A549 (cell line): Measurements from ENCODE around the gene SYK. TPM values are rescaled to one million over a fixed set of nuclear protein-coding genes. Genes with fewer than 3 reads are reported as not detected.

Experiments used
- ATAC-seq, 2 experiments: fragments of 200-7000 bp in 1 of 2; fragments of >200 bp in 1 of 2; cut with Nextera tagmentation in 1 of 2; cut with Tn5 transposase in 1 of 2; 3 replicates each; pipeline versions ENCODE4 v1.8.0 to v1.9.1; 2018 to 2020; ENCODE audit warnings: mild to moderate bottlenecking in 1 of 2, moderate library complexity in 1 of 2
- CTCF ChIA-PET: fragments of 300-600 bp; sonication (Branson Sonifier 250); formaldehyde crosslinking; extraction: SDS; loops from one replicate; lab custom pipeline; 2021; ENCODE audit warnings: antibody characterized with exemption, inconsistent platforms; lab: Yijun Ruan, JAX
- POLR2A ChIA-PET: fragments of 350-600 bp; formaldehyde crosslinking; extraction: SDS; loops from one replicate; lab custom pipeline; 2021; ENCODE audit warnings: antibody characterized with exemption, inconsistent platforms; lab: Yijun Ruan, JAX
- DNase-seq, 2 experiments: peaks; one replicate each; pipeline versions ENCODE4 v3.0.0 to v3.0.0-alpha.2; 2011 to 2016; ENCODE audit warnings: low read depth in 1 of 2, low spot score in 1 of 2
- FAIRE-seq: peaks from 2 replicates; lab custom pipeline; 2011; peaks lifted over from hg19 to GRCh38; lab: Jason Lieb, UNC
- H3K27ac ChIP-seq, 2 experiments: fragments of >200 bp; sonication (Bioruptor Twin); formaldehyde crosslinking; 3 replicates each; pipeline ENCODE4 v1.5.1; 2016 to 2017
- H3K4me1 ChIP-seq: fragments of >200 bp; sonication (Bioruptor Twin); formaldehyde crosslinking; 3 replicates; pipeline ENCODE4 v1.6.1; 2016
- H3K4me2 ChIP-seq: fragments of >200 bp; sonication (Bioruptor Twin); formaldehyde crosslinking; 3 replicates; pipeline ENCODE4 v1.6.1; 2016
- H3K4me3 ChIP-seq: fragments of >200 bp; sonication (Bioruptor Twin); formaldehyde crosslinking; 3 replicates; pipeline ENCODE4 v1.5.1; 2016
- H3K9me3 ChIP-seq: fragments of >200 bp; sonication (Bioruptor Twin); formaldehyde crosslinking; 3 replicates; pipeline ENCODE4 v1.6.1; 2016
- ATOH8 ChIP-seq: fragments of 250-450 bp; sonication (Bioruptor Pico); IDR thresholded peaks from 2 replicates; pipeline ENCODE4 v1.5.0; 2020; ENCODE audit warnings: low read depth, mild to moderate bottlenecking, moderate library complexity
- BCL3 ChIP-seq: fragments of >200 bp; sonication (Bioruptor Twin); formaldehyde crosslinking; IDR thresholded peaks from 3 replicates; pipeline ENCODE4 v1.6.1; 2016
- CBX2 ChIP-seq: fragments of 200-600 bp; sonication (generic); IDR thresholded peaks from 2 replicates; pipeline ENCODE4 v1.6.1; 2016; ENCODE audit warnings: low read depth, mild to moderate bottlenecking, borderline replicate concordance
- CEBPB ChIP-seq, 2 experiments: fragments of >200 bp in 1 of 2; sonication (Bioruptor Twin) in 1 of 2; formaldehyde crosslinking in 1 of 2; IDR thresholded peaks; 2 replicates each; pipeline ENCODE4 v1.6.1; 2012 to 2016
- CHD4 ChIP-seq: fragments of 200-600 bp; sonication (generic); IDR thresholded peaks from 2 replicates; pipeline ENCODE4 v1.6.1; 2016; ENCODE audit warnings: antibody characterized with exemption, mild to moderate bottlenecking, borderline replicate concordance
- EHF ChIP-seq: fragments of 250-450 bp; sonication (Bioruptor Pico); IDR thresholded peaks from 2 replicates; pipeline ENCODE4 v1.5.0; 2020; ENCODE audit warnings: mild to moderate bottlenecking
- EHMT2 ChIP-seq: fragments of 200-600 bp; sonication (generic); IDR thresholded peaks from 2 replicates; pipeline ENCODE4 v1.6.1; 2016; ENCODE audit warnings: antibody characterized with exemption, low read depth, mild to moderate bottlenecking, moderate library complexity
- ELK1 ChIP-seq: fragments of 150-350 bp; IDR thresholded peaks from 2 replicates; pipeline ENCODE4 v1.6.1; 2014; ENCODE audit warnings: low read depth, mild to moderate bottlenecking, low read length
- EP300 ChIP-seq, 2 experiments: fragments of >200 bp; sonication (Bioruptor Twin); formaldehyde crosslinking; IDR thresholded peaks; 2 replicates in 1 of 2; 3 replicates in 1 of 2; pipeline ENCODE4 v1.6.1; 2016 to 2017
- ESRRA ChIP-seq: fragments of 150-350 bp; IDR thresholded peaks from 2 replicates; pipeline ENCODE4 v1.6.1; 2014; ENCODE audit warnings: mild to moderate bottlenecking, low read length, borderline replicate concordance
- HDAC2 ChIP-seq: fragments of 200-600 bp; sonication (generic); IDR thresholded peaks from 2 replicates; pipeline ENCODE4 v1.6.1; 2016
- HOXA7 ChIP-seq: fragments of 250-450 bp; sonication (Bioruptor Pico); IDR thresholded peaks from 2 replicates; pipeline ENCODE4 v1.5.0; 2020; ENCODE audit warnings: mild to moderate bottlenecking, moderate library complexity
- JUN ChIP-seq, 2 experiments: fragments of >200 bp; sonication (Bioruptor Twin); formaldehyde crosslinking; IDR thresholded peaks; 2 replicates in 1 of 2; 3 replicates in 1 of 2; pipeline ENCODE4 v1.6.1; 2016 to 2017
- KDM1A ChIP-seq: fragments of 200-600 bp; sonication (generic); IDR thresholded peaks from 2 replicates; pipeline ENCODE4 v1.6.1; 2016; ENCODE audit warnings: low read depth, mild to moderate bottlenecking
- KDM5A ChIP-seq: fragments of 200-600 bp; sonication (generic); IDR thresholded peaks from 2 replicates; pipeline ENCODE4 v1.6.1; 2016; ENCODE audit warnings: antibody characterized with exemption, mild to moderate bottlenecking
- MAX ChIP-seq: IDR thresholded peaks from 2 replicates; pipeline ENCODE4 v1.6.1; 2012
- MYC ChIP-seq: IDR thresholded peaks from 2 replicates; pipeline ENCODE4 v1.6.1; 2012; ENCODE audit warnings: mild to moderate bottlenecking, inconsistent platforms, low read length, improper control_type of control experiment, borderline replicate concordance
- NFE2L2 ChIP-seq: fragments of 150-350 bp; conservative IDR thresholded peaks from 2 replicates; pipeline ENCODE4 v1.6.1; 2014; ENCODE audit warnings: low read length
- NPAS2 ChIP-seq: fragments of 250-450 bp; sonication (Bioruptor Pico); IDR thresholded peaks from 2 replicates; pipeline ENCODE4 v1.8.0; 2022; ENCODE audit warnings: mild to moderate bottlenecking, moderate library complexity, borderline replicate concordance
- PBX3 ChIP-seq: IDR thresholded peaks from 2 replicates; pipeline ENCODE4 v1.6.1; 2012
- POLR2AphosphoS2 ChIP-seq: conservative IDR thresholded peaks from 2 replicates; pipeline ENCODE4 v1.6.1; 2012; ENCODE audit warnings: low read length, improper control_type of control experiment, inconsistent platforms
- RARB ChIP-seq: fragments of 250-450 bp; sonication (Bioruptor Pico); IDR thresholded peaks from 2 replicates; pipeline ENCODE4 v1.8.0; 2021; ENCODE audit warnings: mild to moderate bottlenecking, moderate library complexity
- RCOR1 ChIP-seq: fragments of 150-350 bp; IDR thresholded peaks from 2 replicates; pipeline ENCODE4 v1.6.1; 2014; ENCODE audit warnings: antibody characterized with exemption, low read length, low read depth
- REST ChIP-seq: fragments of 200-600 bp; sonication (generic); IDR thresholded peaks from 2 replicates; pipeline ENCODE4 v1.6.1; 2016; ENCODE audit warnings: antibody characterized with exemption, mild to moderate bottlenecking, moderate library complexity
- RNF2 ChIP-seq: fragments of 200-600 bp; sonication (generic); IDR thresholded peaks from 2 replicates; pipeline ENCODE4 v1.6.1; 2016; ENCODE audit warnings: low read depth, mild to moderate bottlenecking, antibody characterized with exemption, moderate library complexity, borderline replicate concordance
- SREBF2 ChIP-seq: fragments of 450-650 bp; IDR thresholded peaks from 2 replicates; pipeline ENCODE4 v1.6.1; 2014; ENCODE audit warnings: mild to moderate bottlenecking, moderate library complexity
- ZC3H11A ChIP-seq: fragments of 450-650 bp; IDR thresholded peaks from 2 replicates; pipeline ENCODE4 v1.6.1; 2014; ENCODE audit warnings: antibody characterized with exemption, mild to moderate bottlenecking
- ZFP36 ChIP-seq: fragments of 450-650 bp; IDR thresholded peaks from 2 replicates; pipeline ENCODE4 v1.6.1; 2014; ENCODE audit warnings: borderline replicate concordance; ENCODE audit not compliant: partially characterized antibody
- ZSCAN20 ChIP-seq: fragments of 250-450 bp; sonication (Bioruptor Pico); IDR thresholded peaks from 2 replicates; pipeline ENCODE4 v1.8.0; 2022; ENCODE audit warnings: mild to moderate bottlenecking, moderate library complexity
- WGBS: methylation state at CpG from one replicate; pipeline ENCODE4 v1.1.6; 2017; ENCODE audit errors: missing lambda C conversion rate; 5-methylcytosine and 5-hydroxymethylcytosine counted together
- polyA plus RNA-seq, 4 experiments: library from polyadenylated mRNA; depleted of rRNA in 3 of 4; stranded (reverse); fragments of >200 nt; fragmentation: RNase III in 1 of 4; extraction: RNeasy Plus Mini Kit Qiagen cat#74134 plus additional on column Dnase treatment in 1 of 4; gene quantifications; 2 replicates in 3 of 4; 3 replicates in 1 of 4; pipeline ENCODE4 v1.2.3, GENCODE V29; 2011 to 2017

SYK gene
- polyA plus RNA-seq, 2 of the 4 experiments (the other 2 are of a cell fraction) = 0.01 to 0.03 TPM

GRCh38 chr9:90939351-90939750, 137.7 kb downstream of the SYK start:
- no peak overlapping the region for H3K4me2 ChIP-seq
- no peak overlapping the region for H3K4me3 ChIP-seq
- 0 out of 3 replicates have a peak, but pooled peaks cover 4% of the 10 kb centered on the region for H3K4me1 ChIP-seq
- CTCF ChIA-PET = interaction anchor here (1.3 to 1.4 kb wide), 2 partner anchors 11 to 24 kb away, joined by 5 to 8 read pairs; no protein-coding TSS in a partner anchor
- H3K9me3 ChIP-seq = no peaks in the 10 kb centered on the region
- FAIRE-seq = no peak
- POLR2A ChIA-PET = no interaction called here
- ATAC-seq = no peak
- no peak for DNase-seq
- 42% methylated on average over 3 of the region's 3 CpGs for WGBS
- no peak overlapping the region for H3K27ac ChIP-seq
- TF ChIP-seq CBX2 = no peak
- TF ChIP-seq HOXA7 (CRISPR knock-in tag) = no peak
- TF ChIP-seq MAX = no peak
- TF ChIP-seq HDAC2 = no peak
- no peak for TF ChIP-seq EHF
- TF ChIP-seq MYC = no peak
- TF ChIP-seq ZSCAN20 (CRISPR knock-in tag) = no peak
- TF ChIP-seq ZFP36 = no peak
- TF ChIP-seq EP300 (IDR thresholded peaks at IDR 0.05) = no peak
- no peak for TF ChIP-seq PBX3
- TF ChIP-seq BCL3 = no peak
- TF ChIP-seq JUN (IDR thresholded peaks at IDR 0.05) = no peak
- TF ChIP-seq EHMT2 = no peak
- no peak for TF ChIP-seq CEBPB (IDR thresholded peaks at IDR 0.05)
- no peak for TF ChIP-seq RNF2
- no peak for TF ChIP-seq NFE2L2
- no peak for TF ChIP-seq KDM1A
- no peak for TF ChIP-seq ESRRA
- no peak for TF ChIP-seq KDM5A

GRCh38 chr9:90940280-90940679, 138.7 kb downstream of the SYK start:
- FAIRE-seq = no peak
- 0% methylated on average over 1 of the region's 1 CpG for WGBS
- Histone ChIP-seq H3K27ac (no peak overlapping the region), H3K9me3 (no peaks in the 10 kb centered on the region), H3K4me3 (no peak overlapping the region), H3K4me2 (no peak overlapping the region), H3K4me1 (0 out of 3 replicates have a peak, but pooled peaks cover 4% of the 10 kb centered on the region)
- ChIA-PET CTCF (interaction anchor here (1.3 to 1.4 kb wide), 2 partner anchors 10 to 25 kb away, joined by 5 to 8 read pairs; no protein-coding TSS in a partner anchor), POLR2A (interaction anchor here (0.6 kb wide), 1 partner anchor 781 kb away, joined by 3 read pairs; no protein-coding TSS in a partner anchor)
- no peak for DNase-seq
- no peak for ATAC-seq
- TF ChIP-seq ZC3H11A (no peak), ZFP36 (no peak), BCL3 (no peak), NPAS2 (CRISPR knock-in tag) (no peak), POLR2AphosphoS2 (no peak), RCOR1 (no peak), RNF2 (no peak), JUN (IDR thresholded peaks at IDR 0.05) (no peak), EHF (no peak), REST (no peak), CHD4 (no peak), ATOH8 (CRISPR knock-in tag) (no peak), RARB (CRISPR knock-in tag) (no peak), ELK1 (no peak), SREBF2 (no peak)
